Loucy (cell line): ENCODE results near the gene RFFL.

Source experiments
- CTCF ChIP-seq: fragments of 200-600 bp; sonication (generic); conservative IDR thresholded peaks from 2 replicates; pipeline ENCODE4 v1.5.1; 2014; ENCODE audit warnings: mild to moderate bottlenecking, antibody characterized with exemption, low read length
- EZH2phosphoT487 ChIP-seq: fragments of 200-600 bp; IDR thresholded peaks from 2 replicates; pipeline ENCODE4 v1.6.1; 2018; ENCODE audit warnings: antibody characterized with exemption, mild to moderate bottlenecking, moderate library complexity, borderline replicate concordance

- TF ChIP-seq CTCF = no peak
- no peak for TF ChIP-seq EZH2phosphoT487
Measured at GRCh38 chr17:35065880-35066279, 2.4 kb upstream of the RFFL start.
